Raji (cell line): ENCODE data around the gene VAT1L.

Experiments
- POLR2A ChIP-seq: IDR thresholded peaks from 2 replicates; pipeline ENCODE4 v1.6.1; 2011; ENCODE audit warnings: low read depth, low read length, control low read depth; ENCODE audit not compliant: insufficient read depth

Gene VAT1L

DNA sequence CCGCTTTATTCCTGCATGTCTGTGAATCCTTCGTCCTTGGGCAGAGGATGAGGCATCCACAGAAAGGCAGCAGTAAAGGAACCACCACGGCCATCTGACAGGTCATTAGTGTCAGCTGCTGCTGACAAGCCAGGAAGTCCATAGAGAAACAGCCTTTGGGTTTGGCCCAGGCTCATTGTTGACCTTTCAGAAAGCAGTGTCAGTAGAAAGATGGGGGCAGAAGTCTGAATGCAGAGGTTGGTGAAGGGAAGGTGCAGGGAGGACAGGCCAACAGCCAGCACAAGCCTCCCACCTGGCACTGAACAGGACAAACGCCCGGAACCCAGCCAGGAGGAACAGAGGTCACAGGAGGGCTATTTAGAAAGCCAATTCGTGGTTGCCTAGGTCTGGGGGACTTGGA is 105.8 kb downstream of the VAT1L start:
- TF ChIP-seq POLR2A = no peak

DNA sequence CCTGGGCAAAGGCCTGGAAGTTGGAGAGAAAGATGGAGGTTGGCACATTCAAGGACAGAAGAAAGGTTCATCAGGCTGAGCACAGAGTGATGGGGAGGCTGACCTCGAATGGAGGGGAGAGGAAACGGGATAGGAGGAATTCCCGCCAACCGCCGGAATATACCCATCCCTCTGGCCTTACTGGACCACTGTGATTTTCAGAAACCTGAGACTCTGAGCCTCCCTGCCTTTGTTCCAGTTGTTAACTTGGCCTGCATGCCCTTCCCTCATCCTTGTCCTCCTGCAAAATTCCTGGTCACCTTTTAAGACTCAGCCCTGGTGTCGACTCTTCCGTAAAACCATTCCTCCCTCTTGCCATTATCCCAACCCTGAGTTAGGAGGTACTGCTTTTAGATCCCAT is 107.6 kb downstream of the VAT1L start:
- TF ChIP-seq POLR2A = no peak

GRCh38 chr16:77896415-77897128 is 108.2 kb downstream of the VAT1L start:
- no peak for TF ChIP-seq POLR2A

DNA sequence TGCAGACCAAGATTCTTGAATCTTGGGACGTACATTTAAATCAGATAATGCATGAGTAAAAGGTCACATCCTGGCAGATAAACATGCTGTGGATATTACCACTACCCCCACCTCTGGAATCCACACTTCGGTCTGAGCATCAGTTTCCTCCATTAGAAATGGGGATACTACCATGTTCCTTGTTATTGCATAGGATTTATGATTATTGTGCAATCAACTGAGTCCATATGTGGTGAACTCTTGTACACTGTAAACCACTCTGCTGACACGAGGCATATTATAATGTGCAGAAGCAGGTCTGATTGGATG is 108.7 kb downstream of the VAT1L start:
- TF ChIP-seq POLR2A = no peak

- no peak for TF ChIP-seq POLR2A
Observed at GRCh38 chr16:77897831-77898605, 109.7 kb downstream of the VAT1L start.

GRCh38 chr16:77898671-77899211 is 110.4 kb downstream of the VAT1L start:
- no peak for TF ChIP-seq POLR2A

- no peak for TF ChIP-seq POLR2A
Observed at GRCh38 chr16:77899416-77899815, 111.1 kb downstream of the VAT1L start.

DNA sequence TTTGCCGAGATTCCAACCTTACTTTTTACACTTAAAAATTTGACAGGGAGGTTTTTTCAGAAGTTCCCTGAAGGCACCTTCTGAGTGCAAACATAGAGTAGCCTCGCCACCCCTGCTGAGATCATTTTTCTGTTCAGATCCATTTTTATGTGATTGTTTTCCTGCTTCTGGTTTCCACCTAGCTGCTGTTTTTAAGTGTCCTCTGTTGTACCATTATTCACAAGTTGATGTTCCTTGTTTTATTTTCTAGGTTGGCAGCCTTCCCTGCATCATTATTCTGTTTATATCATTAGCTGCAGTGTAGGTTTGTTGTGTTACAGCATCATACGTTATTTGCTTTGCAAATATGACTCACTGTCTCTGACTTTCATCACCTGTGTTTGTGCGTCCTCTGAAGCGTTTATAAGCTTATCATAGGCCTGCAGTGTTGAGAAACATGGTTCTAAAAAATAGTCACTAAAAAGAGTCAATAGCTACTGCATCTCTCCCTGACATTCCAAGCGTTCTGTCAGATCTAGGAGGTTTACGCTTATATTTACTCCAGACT is 117.1 kb downstream of the VAT1L start:
- TF ChIP-seq POLR2A = no peak

- no peak for TF ChIP-seq POLR2A
Observed at GRCh38 chr16:77910021-77910420, 121.7 kb downstream of the VAT1L start.

- no peak for TF ChIP-seq POLR2A
Observed at GRCh38 chr16:77912617-77913016, 124.3 kb downstream of the VAT1L start.

- TF ChIP-seq POLR2A = no peak
Observed at GRCh38 chr16:77913738-77914253, 125.4 kb downstream of the VAT1L start.

DNA sequence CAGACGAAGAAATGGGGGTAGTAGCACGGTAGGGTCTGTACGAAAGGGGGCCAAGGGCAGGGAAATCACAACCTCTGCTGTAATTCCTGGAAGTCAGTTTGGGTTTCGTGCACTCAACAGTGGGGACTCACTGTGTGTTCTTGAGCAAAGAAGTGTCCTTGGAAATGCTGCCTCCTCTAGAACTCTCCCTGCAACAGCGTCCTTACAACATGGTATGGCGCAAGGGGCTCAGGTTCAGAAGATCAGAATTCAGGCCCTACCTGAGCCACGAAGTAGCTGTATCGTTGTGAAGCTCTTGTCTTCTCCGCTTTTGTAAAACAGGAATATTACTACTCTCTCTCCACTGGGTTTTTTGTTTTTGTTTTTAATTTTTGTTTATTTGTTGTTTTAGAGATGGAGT is 127.7 kb downstream of the VAT1L start:
- TF ChIP-seq POLR2A = no peak

GRCh38 chr16:77917971-77918370 is 129.6 kb downstream of the VAT1L start:
- TF ChIP-seq POLR2A = no peak

DNA sequence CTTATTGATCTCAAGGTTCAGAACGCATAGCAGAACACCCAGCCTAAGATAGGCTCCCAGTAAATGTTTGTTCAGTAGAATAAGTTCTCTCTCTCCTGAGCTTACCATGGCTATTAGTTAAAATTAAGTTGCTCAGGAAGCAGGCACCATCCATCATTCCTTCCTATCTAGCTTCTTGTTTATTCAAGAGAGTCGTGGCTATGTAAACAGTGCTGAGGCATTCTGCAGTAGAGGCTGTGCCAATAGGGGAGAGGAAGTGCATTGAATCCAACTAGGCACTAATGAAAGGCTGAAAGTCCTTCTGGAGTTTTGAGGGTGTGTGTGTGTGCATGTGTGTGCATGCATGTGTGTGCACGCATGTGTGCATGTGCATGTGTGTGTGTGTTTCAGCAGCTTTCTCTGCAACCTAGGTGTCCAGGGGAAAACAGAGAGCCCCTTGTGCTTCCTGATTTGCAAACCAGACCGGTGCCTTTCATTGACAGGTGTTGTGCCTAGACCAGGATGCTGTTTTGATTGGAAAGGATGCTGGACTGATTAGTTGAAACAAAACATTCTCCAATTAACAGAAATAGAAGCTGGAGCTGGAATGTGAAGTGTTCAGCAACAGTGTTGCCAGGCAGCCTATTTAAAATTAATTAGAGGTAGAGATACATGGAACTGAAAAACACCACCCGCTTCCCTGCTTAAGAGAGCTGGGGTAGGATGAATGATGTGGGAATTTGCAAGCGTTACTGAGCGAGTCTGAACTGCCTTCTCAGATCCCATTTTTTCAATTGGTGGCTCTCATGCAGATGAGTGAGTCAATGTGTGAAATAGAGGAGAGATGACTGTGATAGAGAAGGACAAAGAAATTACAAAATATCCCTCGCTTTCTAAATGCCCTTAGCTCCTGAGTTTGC is 130.7 kb downstream of the VAT1L start:
- no peak for TF ChIP-seq POLR2A
